ENCODE data around the gene ZNF385D. TPM values are rescaled to one million over a fixed set of nuclear protein-coding genes. Genes with fewer than 3 reads are reported as not detected.

The ZNF385D gene
- polyA plus RNA-seq, 1 donor (not counting 4 experiments of a cell fraction or from before 2014, with no cell fraction given) = 0.46 TPM

- H3K4me1 ChIP-seq (ENCODE audit: control insufficient read depth, extremely low read depth, insufficient read depth, low read length) = no peaks in the 10 kb centered on the region
- FAIRE-seq = no peak
- dilution Hi-C loops (cut with MboI; ENCODE audit: extremely low pct_ligation_motif_present, low sequenced_read_pairs) = no loop called here
Observed at GRCh38 chr3:21462141-21462540, 288.9 kb downstream of the ZNF385D start.

GRCh38 chr3:21457084-21457483 lies 293.9 kb downstream of the ZNF385D start:
- H3K27me3 ChIP-seq (ENCODE audit: control insufficient read depth, extremely low read depth, insufficient read depth, low read length) = no peaks in the 10 kb centered on the region
- no peaks in the 10 kb centered on the region for H3K9me1 ChIP-seq (ENCODE audit: control insufficient read depth, extremely low read depth, insufficient read depth, low read length)
- no peaks in the 10 kb centered on the region for H3K4me1 ChIP-seq (ENCODE audit: control insufficient read depth, extremely low read depth, insufficient read depth, low read length)
- no peaks in the 10 kb centered on the region for H3K79me2 ChIP-seq (ENCODE audit: control insufficient read depth, insufficient read depth, low read length)
- no peaks in the 10 kb centered on the region for H4K20me1 ChIP-seq (ENCODE audit: control insufficient read depth, extremely low read depth, insufficient read depth, low read length)
- no peak overlapping the region for H3K27ac ChIP-seq (ENCODE audit: control insufficient read depth, insufficient read depth, low read length)
- H2AFZ ChIP-seq (ENCODE audit: control insufficient read depth, low read length) = no peak overlapping the region
- H3K36me3 ChIP-seq (ENCODE audit: control insufficient read depth in 2 of 2, extremely low read depth in 1 of 2, insufficient read depth in 2 of 2, low read length in 2 of 2) = no peaks in the 10 kb centered on the region
- DNase-seq (ENCODE audit: low read depth, low spot score) (no peak), FAIRE-seq (no peak)
- H3K9me3 ChIP-seq (ENCODE audit: control insufficient read depth, low read depth, low read length) = no peaks in the 10 kb centered on the region
- dilution Hi-C loops (cut with MboI; ENCODE audit: extremely low pct_ligation_motif_present, low sequenced_read_pairs) = no loop called here
- no peak overlapping the region for H3K4me3 ChIP-seq (ENCODE audit: control insufficient read depth in 2 of 3, extremely low read depth in 1 of 3, insufficient read depth in 2 of 3, low read depth in 1 of 3, low read length in 3 of 3)
- no peak overlapping the region for H3K9ac ChIP-seq (ENCODE audit: control insufficient read depth, extremely low read depth, insufficient read depth, low read length)
- TF ChIP-seq, protein P1, sequence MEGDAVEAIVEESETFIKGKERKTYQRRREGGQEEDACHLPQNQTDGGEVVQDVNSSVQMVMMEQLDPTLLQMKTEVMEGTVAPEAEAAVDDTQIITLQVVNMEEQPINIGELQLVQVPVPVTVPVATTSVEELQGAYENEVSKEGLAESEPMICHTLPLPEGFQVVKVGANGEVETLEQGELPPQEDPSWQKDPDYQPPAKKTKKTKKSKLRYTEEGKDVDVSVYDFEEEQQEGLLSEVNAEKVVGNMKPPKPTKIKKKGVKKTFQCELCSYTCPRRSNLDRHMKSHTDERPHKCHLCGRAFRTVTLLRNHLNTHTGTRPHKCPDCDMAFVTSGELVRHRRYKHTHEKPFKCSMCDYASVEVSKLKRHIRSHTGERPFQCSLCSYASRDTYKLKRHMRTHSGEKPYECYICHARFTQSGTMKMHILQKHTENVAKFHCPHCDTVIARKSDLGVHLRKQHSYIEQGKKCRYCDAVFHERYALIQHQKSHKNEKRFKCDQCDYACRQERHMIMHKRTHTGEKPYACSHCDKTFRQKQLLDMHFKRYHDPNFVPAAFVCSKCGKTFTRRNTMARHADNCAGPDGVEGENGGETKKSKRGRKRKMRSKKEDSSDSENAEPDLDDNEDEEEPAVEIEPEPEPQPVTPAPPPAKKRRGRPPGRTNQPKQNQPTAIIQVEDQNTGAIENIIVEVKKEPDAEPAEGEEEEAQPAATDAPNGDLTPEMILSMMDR (optimal IDR thresholded peaks at IDR 0.05 in 1 of 3, IDR thresholded peaks at IDR 0.05 in 1 of 3, conservative IDR thresholded peaks at IDR 0.05 in 1 of 3; ENCODE audit: extremely low read depth in 1 of 3, insufficient read depth in 2 of 3, low read length in 3 of 3) = no peak
- TF ChIP-seq EZH2 (IDR thresholded peaks at IDR 0.05; ENCODE audit: low read length) = no peak
- H3K4me2 ChIP-seq (ENCODE audit: control insufficient read depth, extremely low read depth, insufficient read depth, low read depth, low read length) = no peak overlapping the region

More at GRCh38 chr3:21462141-21462540, 288.9 kb downstream of the ZNF385D start:
- H3K4me3 ChIP-seq (ENCODE audit: control insufficient read depth in 2 of 3, extremely low read depth in 1 of 3, insufficient read depth in 2 of 3, low read depth in 1 of 3, low read length in 3 of 3) = no peak overlapping the region
- TF ChIP-seq, protein P1 (optimal IDR thresholded peaks at IDR 0.05 in 1 of 3, IDR thresholded peaks at IDR 0.05 in 1 of 3, conservative IDR thresholded peaks at IDR 0.05 in 1 of 3; ENCODE audit: extremely low read depth in 1 of 3, insufficient read depth in 2 of 3, low read length in 3 of 3) = no peak
- TF ChIP-seq EZH2 (IDR thresholded peaks at IDR 0.05; ENCODE audit: low read length) = no peak
- no peaks in the 10 kb centered on the region for H3K79me2 ChIP-seq (ENCODE audit: control insufficient read depth, insufficient read depth, low read length)
- H3K4me2 ChIP-seq (ENCODE audit: control insufficient read depth, extremely low read depth, insufficient read depth, low read depth, low read length) = no peak overlapping the region
- H4K20me1 ChIP-seq (ENCODE audit: control insufficient read depth, extremely low read depth, insufficient read depth, low read length) = no peaks in the 10 kb centered on the region
- no peaks in the 10 kb centered on the region for H3K27me3 ChIP-seq (ENCODE audit: control insufficient read depth, extremely low read depth, insufficient read depth, low read length)
- H3K9me1 ChIP-seq (ENCODE audit: control insufficient read depth, extremely low read depth, insufficient read depth, low read length) = no peaks in the 10 kb centered on the region
- no peak overlapping the region for H3K27ac ChIP-seq (ENCODE audit: control insufficient read depth, insufficient read depth, low read length)
- H3K36me3 ChIP-seq (ENCODE audit: control insufficient read depth in 2 of 2, extremely low read depth in 1 of 2, insufficient read depth in 2 of 2, low read length in 2 of 2) = no peaks in the 10 kb centered on the region
- H3K9ac ChIP-seq (ENCODE audit: control insufficient read depth, extremely low read depth, insufficient read depth, low read length) = no peak overlapping the region
- no peak overlapping the region for H2AFZ ChIP-seq (ENCODE audit: control insufficient read depth, low read length)
- no peaks in the 10 kb centered on the region for H3K9me3 ChIP-seq (ENCODE audit: control insufficient read depth, low read depth, low read length)
- DNase-seq (ENCODE audit: low read depth, low spot score) = no peak

Data from keratinocyte (primary cell).